Measurements from ENCODE around the gene UBP1. TPM values are rescaled to one million over a fixed set of nuclear protein-coding genes. Genes with fewer than 3 reads are reported as not detected.
"Not testable (repeated sequence)": the region's sequence is repeated elsewhere in the genome, so short reads cannot be mapped to it uniquely, and the experiment has no call there.

Gene UBP1
- total RNA-seq, 1 experiment from 2014 or later, result 90.8 TPM

- Histone ChIP-seq H3K27me3 (replicated peaks; ENCODE audit: control insufficient read depth, insufficient read depth, low read length) (no peaks in the 10 kb centered on the region), H3K4me3 (ENCODE audit: low read depth, low read length) (no peak overlapping the region), H3K36me3 (ENCODE audit: control insufficient read depth, insufficient read depth, low read length) (0 out of 2 replicates have a peak, but pooled peaks cover under 1% of the 10 kb centered on the region), H3K4me1 (no peaks in the 10 kb centered on the region), H3K9me3 (peaks cover 25% of the 10 kb centered on the region)
- H3K27me3 Mint-ChIP-seq (ENCODE audit: insufficient read depth, unreplicated experiment), result no peaks in the 10 kb centered on the region
- CTCF ChIA-PET, result no interaction called here
- no peaks in the 10 kb centered on the region for H3K4me1 Mint-ChIP-seq (ENCODE audit: low read depth, unreplicated experiment)
- no peak for DNase-seq
- H3K4me3 Mint-ChIP-seq (ENCODE audit: unreplicated experiment), result no peak overlapping the region
- peaks cover 11% of the 10 kb centered on the region for H3K9me3 Mint-ChIP-seq (ENCODE audit: unreplicated experiment)
- H3K27ac Mint-ChIP-seq (ENCODE audit: unreplicated experiment), result no peak overlapping the region
- POLR2A ChIA-PET, result no interaction called here
- intact Hi-C loops (cut with micrococcal nuclease; ENCODE audit: unreplicated experiment), result no loop called here
- peaks cover 21% of the 10 kb centered on the region for H3K36me3 Mint-ChIP-seq (ENCODE audit: insufficient read depth, unreplicated experiment)
- BruUV-seq (replicated peaks), result no TSS peak
- no peak for TF ChIP-seq CTCF (IDR thresholded peaks at IDR 0.05; ENCODE audit: insufficient read depth in 1 of 2, low read depth in 1 of 2, low read length in 1 of 2, severe bottlenecking in 1 of 2, unreplicated experiment in 1 of 2)
Observed at GRCh38 chr3:33458446-33458845, 18.2 kb upstream of the UBP1 start.

- intact Hi-C loops (cut with micrococcal nuclease; ENCODE audit: unreplicated experiment), result no loop called here
- no peaks in the 10 kb centered on the region for H3K27me3 ChIP-seq (replicated peaks; ENCODE audit: control insufficient read depth, insufficient read depth, low read length)
- no TSS peak for BruUV-seq (replicated peaks)
- H3K4me1 ChIP-seq, result no peaks in the 10 kb centered on the region
- Mint-ChIP-seq H3K27ac (ENCODE audit: unreplicated experiment) (no peak overlapping the region), H3K27me3 (ENCODE audit: insufficient read depth, unreplicated experiment) (no peaks in the 10 kb centered on the region), H3K36me3 (ENCODE audit: insufficient read depth, unreplicated experiment) (peaks cover 26% of the 10 kb centered on the region), H3K4me3 (ENCODE audit: unreplicated experiment) (no peak overlapping the region), H3K9me3 (ENCODE audit: unreplicated experiment) (peaks cover 24% of the 10 kb centered on the region), H3K4me1 (ENCODE audit: low read depth, unreplicated experiment) (peaks cover 6% of the 10 kb centered on the region)
- H3K9me3 ChIP-seq, result peaks cover 25% of the 10 kb centered on the region
- H3K36me3 ChIP-seq (ENCODE audit: control insufficient read depth, insufficient read depth, low read length), result 0 out of 2 replicates have a peak, but pooled peaks cover 1% of the 10 kb centered on the region
- no peak for DNase-seq
- POLR2A ChIA-PET, result no interaction called here
- no peak overlapping the region for H3K4me3 ChIP-seq (ENCODE audit: low read depth, low read length)
- CTCF ChIA-PET, result no interaction called here
- TF ChIP-seq CTCF (IDR thresholded peaks at IDR 0.05; ENCODE audit: insufficient read depth in 1 of 2, low read depth in 1 of 2, low read length in 1 of 2, severe bottlenecking in 1 of 2, unreplicated experiment in 1 of 2), result no peak
Observed at GRCh38 chr3:33456756-33457155, 16.6 kb upstream of the UBP1 start.

- peaks cover 20% of the 10 kb centered on the region for H3K36me3 Mint-ChIP-seq (ENCODE audit: insufficient read depth, unreplicated experiment)
- intact Hi-C loops (cut with micrococcal nuclease; ENCODE audit: unreplicated experiment), result no loop called here
- CTCF ChIA-PET, result no interaction called here
- Histone ChIP-seq H3K4me1 (no peaks in the 10 kb centered on the region), H3K27me3 (replicated peaks; ENCODE audit: control insufficient read depth, insufficient read depth, low read length) (no peaks in the 10 kb centered on the region), H3K36me3 (ENCODE audit: control insufficient read depth, insufficient read depth, low read length) (0 out of 2 replicates have a peak, but pooled peaks cover 1% of the 10 kb centered on the region), H3K9me3 (no peaks in the 10 kb centered on the region; the same call in 1 of the 2 replicates), H3K4me3 (ENCODE audit: low read depth, low read length) (no peak overlapping the region)
- no peaks in the 10 kb centered on the region for H3K27me3 Mint-ChIP-seq (ENCODE audit: insufficient read depth, unreplicated experiment)
- H3K4me1 Mint-ChIP-seq (ENCODE audit: low read depth, unreplicated experiment), result peaks cover 8% of the 10 kb centered on the region
- no peak for DNase-seq
- no peak for TF ChIP-seq CTCF (IDR thresholded peaks at IDR 0.05; ENCODE audit: insufficient read depth in 1 of 2, low read depth in 1 of 2, low read length in 1 of 2, severe bottlenecking in 1 of 2, unreplicated experiment in 1 of 2)
- no peak overlapping the region for H3K27ac Mint-ChIP-seq (ENCODE audit: unreplicated experiment)
- H3K4me3 Mint-ChIP-seq (ENCODE audit: unreplicated experiment), result no peak overlapping the region
- BruUV-seq (replicated peaks), result no TSS peak
- POLR2A ChIA-PET, result no interaction called here
- peaks cover 17% of the 10 kb centered on the region for H3K9me3 Mint-ChIP-seq (ENCODE audit: unreplicated experiment)
Observed at GRCh38 chr3:33453331-33453761, 13.1 kb upstream of the UBP1 start.

GRCh38 chr3:33451994-33452393 lies 11.8 kb upstream of the UBP1 start:
- H3K4me3 ChIP-seq (ENCODE audit: low read depth, low read length); POLR2A ChIA-PET; BruUV-seq (replicated peaks); intact Hi-C loops (cut with micrococcal nuclease; ENCODE audit: unreplicated experiment); CTCF ChIA-PET; H3K4me3 Mint-ChIP-seq (ENCODE audit: unreplicated experiment); H3K4me1 ChIP-seq; H3K4me1 Mint-ChIP-seq (ENCODE audit: low read depth, unreplicated experiment); H3K36me3 ChIP-seq (ENCODE audit: control insufficient read depth, insufficient read depth, low read length); H3K27me3 Mint-ChIP-seq (ENCODE audit: insufficient read depth, unreplicated experiment); H3K27ac Mint-ChIP-seq (ENCODE audit: unreplicated experiment); H3K9me3 ChIP-seq; H3K27me3 ChIP-seq (replicated peaks; ENCODE audit: control insufficient read depth, insufficient read depth, low read length); DNase-seq: not testable (repeated sequence)
- Mint-ChIP-seq H3K9me3 (ENCODE audit: unreplicated experiment) (peaks cover 17% of the 10 kb centered on the region), H3K36me3 (ENCODE audit: insufficient read depth, unreplicated experiment) (peaks cover 20% of the 10 kb centered on the region)

Measured in Caco-2 (cell line).